ENCODE data around the gene RAB11A. TPM values are rescaled to one million over a fixed set of nuclear protein-coding genes. Genes with fewer than 3 reads are reported as not detected.

The RAB11A gene
- total and polyA plus RNA-seq, 2 of the 13 experiments (the other 11 are each of a cell fraction or from before 2014, with no cell fraction given): 161 to 162 TPM

DNA sequence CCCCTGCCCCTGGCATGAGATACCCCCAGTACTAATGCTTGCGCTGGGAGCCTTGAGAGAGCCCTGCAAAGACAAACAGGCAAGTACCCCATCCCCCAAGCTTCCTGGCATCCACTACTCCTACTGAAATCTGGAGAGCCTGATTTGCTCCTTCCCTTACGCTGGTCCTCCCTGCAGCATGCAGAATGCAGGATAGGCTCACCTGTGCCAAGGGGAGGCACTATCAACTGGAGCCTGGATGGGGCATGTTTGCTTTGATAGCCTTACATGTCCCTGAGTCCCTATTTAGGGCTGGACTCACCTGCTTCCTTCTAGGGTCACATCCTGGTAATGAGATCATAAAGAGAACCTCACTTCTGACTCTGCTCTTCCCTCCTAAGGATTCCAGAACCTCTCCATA lies 42.9 kb downstream of the RAB11A start (continued):
- TF ChIP-seq ZNF775 (CRISPR knock-in tag; IDR thresholded peaks at IDR 0.05; ENCODE audit: borderline replicate concordance) (no peak), NAIF1 (CRISPR knock-in tag; IDR thresholded peaks at IDR 0.05; ENCODE audit: borderline replicate concordance) (no peak), RFX3 (CRISPR knock-in tag; IDR thresholded peaks at IDR 0.05) (no peak), SMAD1 (CRISPR knock-in tag; IDR thresholded peaks at IDR 0.05; ENCODE audit: borderline replicate concordance, low read depth) (no peak), NFYC (CRISPR knock-in tag; IDR thresholded peaks at IDR 0.05) (no peak), CAMTA2 (CRISPR knock-in tag; IDR thresholded peaks at IDR 0.05; ENCODE audit: borderline replicate concordance) (no peak), ZNF790 (CRISPR knock-in tag; IDR thresholded peaks at IDR 0.05; ENCODE audit: borderline replicate concordance) (no peak), ZFP82 (CRISPR knock-in tag; IDR thresholded peaks at IDR 0.05; ENCODE audit: borderline replicate concordance) (no peak)
- TF ChIP-seq, protein P1, sequence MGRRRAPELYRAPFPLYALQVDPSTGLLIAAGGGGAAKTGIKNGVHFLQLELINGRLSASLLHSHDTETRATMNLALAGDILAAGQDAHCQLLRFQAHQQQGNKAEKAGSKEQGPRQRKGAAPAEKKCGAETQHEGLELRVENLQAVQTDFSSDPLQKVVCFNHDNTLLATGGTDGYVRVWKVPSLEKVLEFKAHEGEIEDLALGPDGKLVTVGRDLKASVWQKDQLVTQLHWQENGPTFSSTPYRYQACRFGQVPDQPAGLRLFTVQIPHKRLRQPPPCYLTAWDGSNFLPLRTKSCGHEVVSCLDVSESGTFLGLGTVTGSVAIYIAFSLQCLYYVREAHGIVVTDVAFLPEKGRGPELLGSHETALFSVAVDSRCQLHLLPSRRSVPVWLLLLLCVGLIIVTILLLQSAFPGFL (CRISPR knock-in tag; IDR thresholded peaks at IDR 0.05): no peak
- TF ChIP-seq, protein P2, sequence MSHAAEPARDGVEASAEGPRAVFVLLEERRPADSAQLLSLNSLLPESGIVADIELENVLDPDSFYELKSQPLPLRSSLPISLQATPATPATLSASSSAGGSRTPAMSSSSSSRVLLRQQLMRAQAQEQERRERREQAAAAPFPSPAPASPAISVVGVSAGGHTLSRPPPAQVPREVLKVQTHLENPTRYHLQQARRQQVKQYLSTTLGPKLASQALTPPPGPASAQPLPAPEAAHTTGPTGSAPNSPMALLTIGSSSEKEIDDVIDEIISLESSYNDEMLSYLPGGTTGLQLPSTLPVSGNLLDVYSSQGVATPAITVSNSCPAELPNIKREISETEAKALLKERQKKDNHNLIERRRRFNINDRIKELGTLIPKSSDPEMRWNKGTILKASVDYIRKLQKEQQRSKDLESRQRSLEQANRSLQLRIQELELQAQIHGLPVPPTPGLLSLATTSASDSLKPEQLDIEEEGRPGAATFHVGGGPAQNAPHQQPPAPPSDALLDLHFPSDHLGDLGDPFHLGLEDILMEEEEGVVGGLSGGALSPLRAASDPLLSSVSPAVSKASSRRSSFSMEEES (CRISPR knock-in tag; IDR thresholded peaks at IDR 0.05): no peak

DNA sequence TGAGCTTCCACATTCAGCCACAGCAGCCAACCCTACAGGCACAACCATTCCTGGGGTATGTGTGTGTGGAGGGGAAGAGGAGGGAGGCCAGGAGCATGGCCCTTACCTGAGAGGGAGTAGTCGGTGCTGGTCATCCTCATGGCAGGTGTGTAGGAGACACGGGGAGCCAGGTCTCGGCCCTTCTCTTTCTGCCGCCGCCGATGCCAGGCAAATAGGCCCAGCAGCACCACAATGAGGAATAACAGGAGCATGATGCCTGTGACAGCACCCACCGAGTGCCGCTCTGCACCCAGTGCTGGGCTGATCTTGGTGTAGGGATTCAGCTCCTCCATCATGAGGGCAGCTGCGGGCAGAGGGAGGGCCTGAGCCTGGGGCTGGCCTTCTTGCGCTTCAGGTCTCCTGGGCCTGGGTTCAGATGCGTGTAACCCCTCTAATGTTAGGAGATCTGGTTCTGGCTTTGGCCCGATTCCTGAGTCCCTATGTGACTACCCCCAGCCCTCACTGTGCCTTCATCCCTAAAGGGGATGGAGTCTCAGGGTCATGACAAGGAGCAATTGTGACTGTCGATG lies 44.4 kb downstream of the RAB11A start:
- Histone ChIP-seq H3K36me3 (replicated peaks in 1 of 2; ENCODE audit: control insufficient read depth in 1 of 2, insufficient read depth in 2 of 2, low read length in 2 of 2) (peaks cover 0 to 7% of the 10 kb centered on the region in 2 experiments; a peak in 2 of 5 replicates), H2AFZ (ENCODE audit: low read length) (no peak overlapping the region), H3K4me1 (ENCODE audit: insufficient read depth, low read length) (peaks cover 15% of the 10 kb centered on the region), H4K20me1 (ENCODE audit: insufficient read depth, low read length) (no peaks in the 10 kb centered on the region), H3K27ac (ENCODE audit: extremely low read length, insufficient read depth, low read length) (no peak overlapping the region), H3K9ac (ENCODE audit: insufficient read depth, low read depth, low read length) (no peak overlapping the region), H3K4me2 (ENCODE audit: low read depth, low read length) (no peak overlapping the region), H3K79me2 (ENCODE audit: insufficient read depth, low read length) (no peaks in the 10 kb centered on the region), H3K27me3 (ENCODE audit: control insufficient read depth in 1 of 2, insufficient read depth in 2 of 2, low read length in 2 of 2) (no peaks in the 10 kb centered on the region), H3K9me3 (ENCODE audit: low read length) (no peaks in the 10 kb centered on the region), H3K4me3 (replicated peaks in 1 of 3; ENCODE audit: insufficient read depth in 1 of 3, low read depth in 2 of 3, low read length in 3 of 3) (no peak overlapping the region)
- FAIRE-seq (no peak), ATAC-seq (no peak), DNase-seq (ENCODE audit: low spot score) (no peak)
- ChIA-PET POLR2A (no interaction called here), CTCF (ENCODE audit: low intra/inter-chr PET ratio, low total read pairs) (no interaction called here)
- intact Hi-C loops (cut with micrococcal nuclease; ENCODE audit: unreplicated experiment): loop anchor here (10.0 kb wide), 1 partner anchor 171 kb away; no protein-coding TSS in a partner anchor
- in situ Hi-C loops (cut with HindIII; ENCODE audit: extremely low pct_ligation_motif_present, low pct_unique_long_range_greater_than_20kb): no loop called here
- no TSS peak for BruUV-seq (replicated peaks)
- 94% methylated on average over 5 of the region's 13 CpGs for WGBS (ENCODE audit: low lambda C conversion rate)
- TF ChIP-seq, protein P3, sequence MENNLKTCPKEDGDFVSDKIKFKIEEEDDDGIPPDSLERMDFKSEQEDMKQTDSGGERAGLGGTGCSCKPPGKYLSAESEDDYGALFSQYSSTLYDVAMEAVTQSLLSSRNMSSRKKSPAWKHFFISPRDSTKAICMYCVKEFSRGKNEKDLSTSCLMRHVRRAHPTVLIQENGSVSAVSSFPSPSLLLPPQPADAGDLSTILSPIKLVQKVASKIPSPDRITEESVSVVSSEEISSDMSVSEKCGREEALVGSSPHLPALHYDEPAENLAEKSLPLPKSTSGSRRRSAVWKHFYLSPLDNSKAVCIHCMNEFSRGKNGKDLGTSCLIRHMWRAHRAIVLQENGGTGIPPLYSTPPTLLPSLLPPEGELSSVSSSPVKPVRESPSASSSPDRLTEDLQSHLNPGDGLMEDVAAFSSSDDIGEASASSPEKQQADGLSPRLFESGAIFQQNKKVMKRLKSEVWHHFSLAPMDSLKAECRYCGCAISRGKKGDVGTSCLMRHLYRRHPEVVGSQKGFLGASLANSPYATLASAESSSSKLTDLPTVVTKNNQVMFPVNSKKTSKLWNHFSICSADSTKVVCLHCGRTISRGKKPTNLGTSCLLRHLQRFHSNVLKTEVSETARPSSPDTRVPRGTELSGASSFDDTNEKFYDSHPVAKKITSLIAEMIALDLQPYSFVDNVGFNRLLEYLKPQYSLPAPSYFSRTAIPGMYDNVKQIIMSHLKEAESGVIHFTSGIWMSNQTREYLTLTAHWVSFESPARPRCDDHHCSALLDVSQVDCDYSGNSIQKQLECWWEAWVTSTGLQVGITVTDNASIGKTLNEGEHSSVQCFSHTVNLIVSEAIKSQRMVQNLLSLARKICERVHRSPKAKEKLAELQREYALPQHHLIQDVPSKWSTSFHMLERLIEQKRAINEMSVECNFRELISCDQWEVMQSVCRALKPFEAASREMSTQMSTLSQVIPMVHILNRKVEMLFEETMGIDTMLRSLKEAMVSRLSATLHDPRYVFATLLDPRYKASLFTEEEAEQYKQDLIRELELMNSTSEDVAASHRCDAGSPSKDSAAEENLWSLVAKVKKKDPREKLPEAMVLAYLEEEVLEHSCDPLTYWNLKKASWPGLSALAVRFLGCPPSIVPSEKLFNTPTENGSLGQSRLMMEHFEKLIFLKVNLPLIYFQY (CRISPR knock-in tag; IDR thresholded peaks at IDR 0.05; ENCODE audit: borderline replicate concordance): no peak
- TF ChIP-seq ZSCAN29 (CRISPR knock-in tag; conservative IDR thresholded peaks at IDR 0.05) (no peak), SOX13 (IDR thresholded peaks at IDR 0.05) (no peak), SOX13 (CRISPR knock-in tag; conservative IDR thresholded peaks at IDR 0.05 in 1 of 2, IDR thresholded peaks at IDR 0.05 in 1 of 2) (no peak), ZNF589 (CRISPR knock-in tag; conservative IDR thresholded peaks at IDR 0.05) (no peak), CREM (IDR thresholded peaks at IDR 0.05) (no peak), CREM (CRISPR knock-in tag; IDR thresholded peaks at IDR 0.05) (no peak), MZF1 (CRISPR knock-in tag; IDR thresholded peaks at IDR 0.05; ENCODE audit: borderline replicate concordance) (no peak)

Data from HepG2 (cell line).